Keratinocyte (primary cell): ENCODE results near the gene PPP4R4. TPM values are rescaled to one million over a fixed set of nuclear protein-coding genes. Genes with fewer than 3 reads are reported as not detected.
"Not testable (repeated sequence)": the region's sequence is repeated elsewhere in the genome, so short reads cannot be mapped to it uniquely, and the experiment has no call there.

Experiments used
- DNase-seq: peaks from one replicate; pipeline ENCODE4 v3.0.0-alpha.2; 2011; ENCODE audit warnings: low read depth, missing footprints, low spot score
- FAIRE-seq: peaks from 2 replicates; lab custom pipeline; 2011; peaks lifted over from hg19 to GRCh38; lab: Jason Lieb, UNC
- H2AFZ ChIP-seq: 2 replicates; pipeline ENCODE4 v1.6.0; 2012; ENCODE audit warnings: low read length, control low read depth, inconsistent platforms; ENCODE audit not compliant: control insufficient read depth
- H3K27ac ChIP-seq: 2 replicates; pipeline ENCODE4 v1.5.1; 2011; ENCODE audit warnings: low read length; ENCODE audit not compliant: control insufficient read depth, insufficient read depth
- H3K27me3 ChIP-seq: 3 replicates; pipeline ENCODE4 v1.6.0; 2011; ENCODE audit warnings: low read length; ENCODE audit not compliant: control insufficient read depth, insufficient read depth; ENCODE audit errors: extremely low read depth
- H3K36me3 ChIP-seq, 2 experiments: 2 replicates in 1 of 2; 3 replicates in 1 of 2; pipeline ENCODE4 v1.5.1; 2011; ENCODE audit warnings: low read length in 2 of 2, mild to moderate bottlenecking in 1 of 2; ENCODE audit not compliant: control insufficient read depth in 2 of 2, insufficient read depth in 2 of 2; ENCODE audit errors: extremely low read depth in 1 of 2
- H3K4me1 ChIP-seq: 3 replicates; pipeline ENCODE4 v1.5.1; 2011; ENCODE audit warnings: low read length; ENCODE audit not compliant: control insufficient read depth, insufficient read depth; ENCODE audit errors: extremely low read depth
- H3K4me2 ChIP-seq: 3 replicates; pipeline ENCODE4 v1.6.0; 2011; ENCODE audit warnings: low read depth, low read length; ENCODE audit not compliant: control insufficient read depth, insufficient read depth; ENCODE audit errors: extremely low read depth
- H3K4me3 ChIP-seq, 3 experiments: fragments of 200-600 bp in 1 of 3; sonication (generic) in 1 of 3; 2 replicates in 2 of 3; 3 replicates in 1 of 3; pipeline ENCODE4 v1.5.1; 2011 to 2016; ENCODE audit warnings: low read length in 3 of 3, mild to moderate bottlenecking in 3 of 3, control low read depth in 2 of 3, inconsistent platforms in 1 of 3, low read depth in 1 of 3, mixed read lengths in 1 of 3, mixed run types in 1 of 3, moderate library complexity in 1 of 3; ENCODE audit not compliant: control insufficient read depth in 2 of 3, insufficient read depth in 2 of 3; ENCODE audit errors: extremely low read depth in 1 of 3
- H3K79me2 ChIP-seq: 2 replicates; pipeline ENCODE4 v1.6.0; 2012; ENCODE audit warnings: low read length; ENCODE audit not compliant: control insufficient read depth, insufficient read depth
- H3K9ac ChIP-seq: 3 replicates; pipeline ENCODE4 v1.6.0; 2011; ENCODE audit warnings: low read length; ENCODE audit not compliant: control insufficient read depth, insufficient read depth; ENCODE audit errors: extremely low read depth
- H3K9me1 ChIP-seq: 3 replicates; pipeline ENCODE4 v1.6.0; 2011; ENCODE audit warnings: low read length; ENCODE audit not compliant: control insufficient read depth, insufficient read depth; ENCODE audit errors: extremely low read depth
- H3K9me3 ChIP-seq: 2 replicates; pipeline ENCODE4 v1.5.1; 2012; ENCODE audit warnings: low read depth, low read length; ENCODE audit not compliant: control insufficient read depth
- H4K20me1 ChIP-seq: 3 replicates; pipeline ENCODE4 v1.6.0; 2011; ENCODE audit warnings: low read length; ENCODE audit not compliant: control insufficient read depth, insufficient read depth; ENCODE audit errors: extremely low read depth
- EZH2 ChIP-seq: IDR thresholded peaks from one replicate; pipeline ENCODE4 v1.6.1; 2012; ENCODE audit warnings: inconsistent platforms, mild to moderate bottlenecking, low read length, moderate library complexity
- dilution Hi-C: fragments of 300-500 bp; cut with MboI; formaldehyde crosslinking; loops from one replicate; pipeline ENCODE4 v1.7.0; 2020; ENCODE audit warnings: low sequenced_read_pairs; ENCODE audit not compliant: extremely low pct_ligation_motif_present
- polyA plus RNA-seq, 5 experiments: library from polyadenylated mRNA; depleted of rRNA in 3 of 5; stranded (reverse) in 3 of 5; stranded (forward) in 1 of 5; unstranded in 1 of 5; fragments of >200 nt; gene quantifications; 1 replicate in 1 of 5; 2 replicates in 3 of 5; 3 replicates in 1 of 5; pipeline versions ENCODE4 v1.2.1 to v1.2.3, GENCODE V29; 2011 to 2012; ENCODE audit warnings: missing spikeins in 2 of 5, low read depth in 1 of 5, low replicate concordance in 1 of 5
- TF ChIP-seq, protein P1 (sequence below), 3 experiments: IDR thresholded peaks in 1 of 3; conservative IDR thresholded peaks in 1 of 3; optimal IDR thresholded peaks in 1 of 3; 2 replicates in 2 of 3; 3 replicates in 1 of 3; pipeline versions ENCODE3 to v1.5.1; 2011; ENCODE audit warnings: low read length in 3 of 3, mild to moderate bottlenecking in 3 of 3, moderate library complexity in 2 of 3, control low read depth in 1 of 3, inconsistent platforms in 1 of 3; ENCODE audit not compliant: insufficient read depth in 2 of 3; ENCODE audit errors: extremely low read depth in 1 of 3

PPP4R4 gene
- polyA plus RNA-seq, 1 donor (not counting 4 experiments of a cell fraction or from before 2014, with no cell fraction given), result 9.0 TPM

DNA sequence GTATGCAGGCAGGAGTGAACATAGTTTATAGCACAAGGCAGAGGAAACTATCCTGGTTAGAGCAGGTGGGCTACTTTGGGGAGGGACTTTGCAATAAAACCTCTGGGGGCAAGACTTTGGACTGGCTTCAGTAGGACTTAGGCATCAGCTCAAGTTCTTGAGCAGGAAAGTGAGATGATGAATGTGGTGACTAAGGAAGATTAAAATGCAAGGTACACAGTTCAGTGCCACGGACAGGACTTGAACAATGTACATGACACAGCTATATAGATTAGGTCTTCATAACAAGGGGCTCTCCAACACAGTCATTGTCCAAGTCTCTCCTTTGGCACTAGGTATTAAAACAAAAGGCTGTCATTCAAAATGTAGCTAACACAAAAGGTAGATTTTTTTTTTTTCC is 21.4 kb upstream of the PPP4R4 start:
- Histone ChIP-seq H2AFZ (no peak overlapping the region), H3K9me1 (no peaks in the 10 kb centered on the region), H3K9me3 (no peaks in the 10 kb centered on the region), H3K27me3 (no peaks in the 10 kb centered on the region), H3K9ac (no peak overlapping the region), H3K36me3 (no peaks in the 10 kb centered on the region), H3K4me3 (no peak overlapping the region), H3K79me2 (no peaks in the 10 kb centered on the region), H3K4me2 (no peak overlapping the region), H3K27ac (no peak overlapping the region), H4K20me1 (no peaks in the 10 kb centered on the region), H3K4me1 (no peaks in the 10 kb centered on the region)
- dilution Hi-C loops, result no loop called here
- FAIRE-seq, result no peak
- no peak for TF ChIP-seq EZH2
- TF ChIP-seq, protein P1, sequence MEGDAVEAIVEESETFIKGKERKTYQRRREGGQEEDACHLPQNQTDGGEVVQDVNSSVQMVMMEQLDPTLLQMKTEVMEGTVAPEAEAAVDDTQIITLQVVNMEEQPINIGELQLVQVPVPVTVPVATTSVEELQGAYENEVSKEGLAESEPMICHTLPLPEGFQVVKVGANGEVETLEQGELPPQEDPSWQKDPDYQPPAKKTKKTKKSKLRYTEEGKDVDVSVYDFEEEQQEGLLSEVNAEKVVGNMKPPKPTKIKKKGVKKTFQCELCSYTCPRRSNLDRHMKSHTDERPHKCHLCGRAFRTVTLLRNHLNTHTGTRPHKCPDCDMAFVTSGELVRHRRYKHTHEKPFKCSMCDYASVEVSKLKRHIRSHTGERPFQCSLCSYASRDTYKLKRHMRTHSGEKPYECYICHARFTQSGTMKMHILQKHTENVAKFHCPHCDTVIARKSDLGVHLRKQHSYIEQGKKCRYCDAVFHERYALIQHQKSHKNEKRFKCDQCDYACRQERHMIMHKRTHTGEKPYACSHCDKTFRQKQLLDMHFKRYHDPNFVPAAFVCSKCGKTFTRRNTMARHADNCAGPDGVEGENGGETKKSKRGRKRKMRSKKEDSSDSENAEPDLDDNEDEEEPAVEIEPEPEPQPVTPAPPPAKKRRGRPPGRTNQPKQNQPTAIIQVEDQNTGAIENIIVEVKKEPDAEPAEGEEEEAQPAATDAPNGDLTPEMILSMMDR (optimal IDR thresholded peaks at IDR 0.05 in 1 of 3, IDR thresholded peaks at IDR 0.05 in 1 of 3, conservative IDR thresholded peaks at IDR 0.05 in 1 of 3; ENCODE audit: extremely low read depth in 1 of 3, insufficient read depth in 2 of 3, low read length in 3 of 3), result no peak
- DNase-seq, result no peak

DNA sequence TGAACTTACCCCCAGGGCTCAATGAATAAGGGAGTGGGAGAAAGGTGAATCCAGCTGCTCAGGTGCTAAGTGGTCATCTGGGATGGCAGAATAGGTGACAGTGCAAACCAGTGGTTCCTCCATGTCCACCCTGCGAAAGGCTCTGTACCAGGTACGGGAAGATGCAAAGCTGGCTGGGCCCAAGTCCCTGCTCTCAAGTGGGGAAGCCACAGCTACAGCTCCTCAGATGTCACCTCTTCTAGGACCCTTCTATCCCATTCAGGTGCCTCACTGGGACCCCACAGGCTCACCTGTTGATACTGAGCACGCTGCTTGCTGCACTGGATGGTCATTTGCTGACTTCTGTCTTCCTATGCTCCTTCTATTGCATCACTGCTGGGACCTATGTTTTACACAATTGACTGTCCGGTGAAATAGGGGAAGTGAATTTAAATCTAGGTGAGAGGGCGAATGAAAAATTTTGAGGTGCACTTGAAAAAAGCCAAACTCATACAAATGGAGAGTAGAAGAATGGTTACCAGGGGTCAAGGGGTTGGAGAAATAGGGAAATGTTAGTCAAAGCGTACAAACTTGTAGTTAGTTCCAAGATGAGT is 20.3 kb upstream of the PPP4R4 start:
- Histone ChIP-seq H3K4me3 (no peak overlapping the region), H3K9me1 (no peaks in the 10 kb centered on the region), H3K27ac (no peak overlapping the region), H2AFZ (no peak overlapping the region), H3K9ac (no peak overlapping the region), H3K9me3 (no peaks in the 10 kb centered on the region), H3K4me1 (no peaks in the 10 kb centered on the region), H4K20me1 (no peaks in the 10 kb centered on the region), H3K79me2 (no peaks in the 10 kb centered on the region), H3K4me2 (no peak overlapping the region), H3K27me3 (no peaks in the 10 kb centered on the region), H3K36me3 (no peaks in the 10 kb centered on the region)
- TF ChIP-seq EZH2, result no peak
- TF ChIP-seq, protein P1 (optimal IDR thresholded peaks at IDR 0.05 in 1 of 3, IDR thresholded peaks at IDR 0.05 in 1 of 3, conservative IDR thresholded peaks at IDR 0.05 in 1 of 3; ENCODE audit: extremely low read depth in 1 of 3, insufficient read depth in 2 of 3, low read length in 3 of 3), result no peak
- FAIRE-seq, result no peak
- no peak for DNase-seq
- dilution Hi-C loops, result no loop called here

DNA sequence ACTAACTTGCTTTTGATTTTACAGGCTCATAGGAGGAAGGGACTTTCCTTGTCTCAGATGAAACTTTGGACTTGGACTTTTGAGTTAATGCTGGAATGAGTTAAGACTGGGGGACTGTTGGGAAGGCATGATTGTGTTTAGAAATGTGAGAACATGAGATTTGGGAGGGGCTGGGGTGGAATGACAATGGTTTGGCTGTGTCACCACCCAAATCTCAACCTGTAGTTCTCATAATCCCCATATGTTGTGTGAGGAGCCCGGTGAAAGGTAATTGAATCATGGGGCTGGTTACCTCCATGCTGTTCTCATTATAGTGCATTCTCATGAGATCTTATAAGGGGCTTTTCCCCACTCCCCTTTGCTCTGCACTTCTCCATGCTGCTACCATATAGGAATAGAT is 18.0 kb upstream of the PPP4R4 start:
- H3K27ac ChIP-seq, FAIRE-seq, H3K27me3 ChIP-seq: not testable (repeated sequence)

More for the DNA sequence above, 18.0 kb upstream of the PPP4R4 start:
- DNase-seq, H3K9me1 ChIP-seq, H3K36me3 ChIP-seq, H2AFZ ChIP-seq, H3K4me3 ChIP-seq, H3K4me2 ChIP-seq, H3K4me1 ChIP-seq, H4K20me1 ChIP-seq, dilution Hi-C loops, H3K9me3 ChIP-seq, H3K9ac ChIP-seq, H3K79me2 ChIP-seq: not testable (repeated sequence)
